Measurements from ENCODE around the gene EPOP. TPM values are rescaled to one million over a fixed set of nuclear protein-coding genes. Genes with fewer than 3 reads are reported as not detected.

EPOP gene
- total RNA-seq, 6 experiments from 2014 or later = 0.95 to 1.4 (median 1.3) TPM

DNA sequence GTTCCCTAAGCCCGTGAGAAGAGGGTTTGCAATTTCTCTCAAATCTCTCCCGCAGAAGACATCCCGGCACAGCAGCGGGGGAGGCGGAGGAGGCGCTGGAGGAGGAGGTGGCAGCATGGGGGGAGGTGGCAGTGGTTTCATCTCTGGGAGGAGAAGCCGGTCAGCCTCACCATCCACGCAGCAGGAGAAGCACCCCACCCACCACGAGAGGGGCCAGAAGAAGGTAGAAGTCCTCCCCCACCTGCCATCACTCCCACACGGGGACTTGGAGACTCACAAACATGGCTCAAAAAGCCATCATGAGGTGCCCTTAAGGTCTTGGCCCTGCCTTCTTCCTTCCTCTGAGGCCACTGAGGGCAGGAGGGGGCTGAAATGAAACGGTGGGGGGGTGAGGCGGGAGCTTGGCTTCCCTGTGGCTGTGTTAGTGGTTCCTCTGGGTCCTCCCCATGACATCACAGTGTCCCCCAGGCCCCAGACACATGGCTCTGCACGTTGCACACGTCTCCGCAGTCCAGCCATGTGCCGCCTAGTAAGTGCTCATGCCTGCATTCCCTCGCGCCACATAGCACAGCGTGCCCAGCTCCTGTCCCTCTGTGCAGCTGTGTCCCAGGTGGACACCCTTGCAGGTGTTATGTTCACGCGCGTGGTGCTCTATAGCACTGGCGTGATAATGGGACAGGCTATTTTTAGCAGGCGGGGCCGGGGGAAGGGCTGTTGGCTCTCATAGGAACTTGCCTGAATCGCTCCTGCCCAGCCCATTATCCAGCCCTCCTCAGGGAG is 37.2 kb upstream of the EPOP start:
- no peaks in the 10 kb centered on the region; the same call in 1 of the 2 replicates for H3K27me3 Mint-ChIP-seq (ENCODE audit: insufficient read depth)

DNA sequence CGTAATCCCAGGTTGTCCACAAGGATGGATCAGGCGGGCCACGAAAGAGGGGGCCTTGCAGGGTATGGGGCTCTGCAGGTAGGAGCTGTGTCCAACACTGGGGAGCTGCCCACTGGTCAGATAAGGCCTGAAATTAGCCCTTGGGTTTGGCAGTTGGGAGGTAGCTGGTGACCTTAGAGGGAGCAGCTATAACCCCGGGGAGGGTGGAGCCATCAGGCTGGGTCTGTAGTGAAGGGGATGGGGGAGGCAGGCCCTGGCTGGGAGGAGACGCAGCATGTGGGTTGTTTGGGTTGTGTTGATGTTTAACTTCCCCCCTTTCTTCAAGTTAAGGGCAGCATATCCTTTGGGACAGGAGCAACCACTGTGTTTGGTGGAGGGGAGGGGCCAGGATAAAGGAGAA is 36.2 kb upstream of the EPOP start:
- H3K9me3 Mint-ChIP-seq = no peaks in the 10 kb centered on the region
- no peak overlapping the region for H3K4me3 Mint-ChIP-seq
- DNase-seq = no peak
- no peak overlapping the region for H3K27ac Mint-ChIP-seq
- H3K36me3 Mint-ChIP-seq (ENCODE audit: low read depth) = peaks cover 10% of the 10 kb centered on the region
- TF ChIP-seq, protein P1, sequence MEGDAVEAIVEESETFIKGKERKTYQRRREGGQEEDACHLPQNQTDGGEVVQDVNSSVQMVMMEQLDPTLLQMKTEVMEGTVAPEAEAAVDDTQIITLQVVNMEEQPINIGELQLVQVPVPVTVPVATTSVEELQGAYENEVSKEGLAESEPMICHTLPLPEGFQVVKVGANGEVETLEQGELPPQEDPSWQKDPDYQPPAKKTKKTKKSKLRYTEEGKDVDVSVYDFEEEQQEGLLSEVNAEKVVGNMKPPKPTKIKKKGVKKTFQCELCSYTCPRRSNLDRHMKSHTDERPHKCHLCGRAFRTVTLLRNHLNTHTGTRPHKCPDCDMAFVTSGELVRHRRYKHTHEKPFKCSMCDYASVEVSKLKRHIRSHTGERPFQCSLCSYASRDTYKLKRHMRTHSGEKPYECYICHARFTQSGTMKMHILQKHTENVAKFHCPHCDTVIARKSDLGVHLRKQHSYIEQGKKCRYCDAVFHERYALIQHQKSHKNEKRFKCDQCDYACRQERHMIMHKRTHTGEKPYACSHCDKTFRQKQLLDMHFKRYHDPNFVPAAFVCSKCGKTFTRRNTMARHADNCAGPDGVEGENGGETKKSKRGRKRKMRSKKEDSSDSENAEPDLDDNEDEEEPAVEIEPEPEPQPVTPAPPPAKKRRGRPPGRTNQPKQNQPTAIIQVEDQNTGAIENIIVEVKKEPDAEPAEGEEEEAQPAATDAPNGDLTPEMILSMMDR (IDR thresholded peaks at IDR 0.05) = no peak
- peaks cover 15% of the 10 kb centered on the region for H3K4me1 Mint-ChIP-seq (ENCODE audit: low read depth)
- H3K27me3 Mint-ChIP-seq (ENCODE audit: insufficient read depth) = no peaks in the 10 kb centered on the region; the same call in 1 of the 2 replicates

More for the DNA sequence above, 37.2 kb upstream of the EPOP start:
- no peaks in the 10 kb centered on the region for H3K9me3 Mint-ChIP-seq
- no peak for DNase-seq
- peaks cover 11% of the 10 kb centered on the region for H3K36me3 Mint-ChIP-seq (ENCODE audit: low read depth)
- H3K4me3 Mint-ChIP-seq = no peak overlapping the region
- peaks cover 5% of the 10 kb centered on the region for H3K4me1 Mint-ChIP-seq (ENCODE audit: low read depth)
- no peak overlapping the region for H3K27ac Mint-ChIP-seq
- TF ChIP-seq, protein P1 (IDR thresholded peaks at IDR 0.05) = no peak

DNA sequence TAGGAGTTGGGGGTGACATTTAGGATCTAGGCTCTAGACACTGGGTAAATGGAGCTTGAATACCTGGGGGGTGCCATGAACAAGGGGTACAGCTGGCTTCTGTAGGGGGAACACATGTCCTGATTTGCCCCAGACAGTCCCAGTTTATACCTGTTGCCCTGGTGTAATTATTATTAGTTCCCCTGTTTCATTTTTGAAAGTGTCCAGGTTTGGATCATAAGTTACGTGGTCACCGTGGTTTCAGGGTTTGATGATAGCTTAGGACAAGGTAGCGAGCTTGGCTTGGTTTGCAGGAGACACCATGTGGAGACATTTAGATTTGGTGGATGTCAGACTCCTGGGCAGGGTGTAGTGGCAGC is 35.8 kb upstream of the EPOP start:
- TF ChIP-seq, protein P1 (IDR thresholded peaks at IDR 0.05) = no peak
- Mint-ChIP-seq H3K27me3 (ENCODE audit: insufficient read depth) (no peaks in the 10 kb centered on the region; the same call in 1 of the 2 replicates), H3K4me1 (ENCODE audit: low read depth) (peaks cover 15% of the 10 kb centered on the region), H3K36me3 (ENCODE audit: low read depth) (peaks cover 6% of the 10 kb centered on the region), H3K9me3 (no peaks in the 10 kb centered on the region), H3K27ac (no peak overlapping the region), H3K4me3 (no peak overlapping the region)
- no peak for DNase-seq

DNA sequence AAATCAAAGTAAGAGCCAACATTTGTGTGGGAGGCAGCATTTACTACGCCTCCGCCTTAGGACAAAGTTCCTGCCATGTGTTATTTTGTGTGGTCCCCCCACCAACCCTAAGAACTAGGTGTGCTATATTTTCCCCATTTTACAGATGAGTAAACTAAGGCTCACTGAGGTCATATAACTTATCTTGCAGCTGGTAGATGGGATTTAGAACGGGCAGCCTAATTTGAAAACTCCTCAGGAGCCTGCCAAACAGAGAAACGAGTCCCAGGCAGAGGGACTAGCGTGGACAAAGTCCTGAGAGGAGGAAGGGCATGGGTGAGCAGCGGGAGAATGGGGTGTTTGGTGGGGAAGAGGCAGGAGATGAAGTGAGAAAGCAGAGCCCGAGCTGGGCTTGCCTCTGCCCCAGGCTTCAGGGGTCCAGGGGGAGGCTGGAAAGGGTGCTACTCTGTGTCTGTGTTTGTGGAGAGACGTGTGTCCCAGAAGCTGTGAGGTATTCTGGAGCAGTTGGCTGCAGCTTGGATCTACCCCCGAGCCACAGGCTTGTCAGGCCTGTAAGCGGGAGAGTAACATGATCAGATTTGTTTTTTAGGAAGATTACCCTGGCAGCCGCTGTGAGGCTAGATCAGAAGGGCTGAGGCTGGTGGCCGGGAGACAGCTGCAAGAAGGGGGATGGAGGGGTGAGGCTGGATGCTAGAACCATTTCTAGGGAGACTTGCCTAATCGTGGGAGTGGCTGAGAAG is 35.3 kb upstream of the EPOP start:
- Mint-ChIP-seq H3K27me3 (ENCODE audit: insufficient read depth) (no peaks in the 10 kb centered on the region), H3K9me3 (no peaks in the 10 kb centered on the region), H3K27ac (no peak overlapping the region), H3K4me1 (ENCODE audit: low read depth) (peaks cover 15% of the 10 kb centered on the region), H3K4me3 (no peak overlapping the region), H3K36me3 (ENCODE audit: low read depth) (peaks cover 6% of the 10 kb centered on the region)
- DNase-seq = no peak
- TF ChIP-seq, protein P1 (IDR thresholded peaks at IDR 0.05) = no peak

DNA sequence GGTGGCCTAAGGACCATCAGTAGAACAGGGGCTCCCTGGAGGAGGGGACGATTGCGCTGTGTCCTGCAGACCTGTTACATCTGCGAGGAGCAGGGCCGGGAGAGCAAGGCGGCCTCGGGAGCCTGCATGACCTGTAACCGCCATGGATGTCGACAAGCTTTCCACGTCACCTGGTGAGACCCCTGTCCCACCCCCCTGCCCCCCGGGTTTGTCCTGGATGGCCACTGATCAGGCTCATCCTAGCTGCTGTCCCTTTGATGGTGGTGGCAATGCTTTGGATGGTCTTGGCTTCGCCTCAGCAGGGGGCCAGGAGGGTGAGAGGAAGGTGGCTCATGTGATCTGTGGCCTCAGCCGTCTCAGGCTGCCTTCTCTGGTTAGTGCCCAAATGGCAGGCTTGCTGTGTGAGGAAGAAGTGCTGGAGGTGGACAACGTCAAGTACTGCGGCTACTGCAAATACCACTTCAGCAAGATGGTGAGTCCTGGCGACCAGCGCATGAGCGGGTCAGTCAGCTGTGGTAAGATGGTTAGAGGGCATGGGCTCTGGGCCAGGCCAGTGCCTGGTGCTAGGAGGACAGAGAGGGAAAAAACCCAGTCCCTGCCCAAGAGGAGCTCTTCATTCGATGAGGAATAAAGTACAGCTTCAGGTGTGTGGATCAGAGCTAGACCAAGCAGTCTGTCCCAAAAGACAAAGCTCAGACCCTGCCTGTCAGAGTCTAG is 34.5 kb upstream of the EPOP start:
- H3K4me3 Mint-ChIP-seq = no peak overlapping the region
- no peak for DNase-seq
- H3K4me1 Mint-ChIP-seq (ENCODE audit: low read depth) = peaks cover 20% of the 10 kb centered on the region
- no peaks in the 10 kb centered on the region for H3K9me3 Mint-ChIP-seq
- peaks cover 6% of the 10 kb centered on the region for H3K36me3 Mint-ChIP-seq (ENCODE audit: low read depth)
- no peaks in the 10 kb centered on the region for H3K27me3 Mint-ChIP-seq (ENCODE audit: insufficient read depth)
- TF ChIP-seq, protein P1 (IDR thresholded peaks at IDR 0.05) = no peak
- H3K27ac Mint-ChIP-seq = no peak overlapping the region
